ENCODE data around the gene TTLL5. TPM values are rescaled to one million over a fixed set of nuclear protein-coding genes. Genes with fewer than 3 reads are reported as not detected.
A peak's percentile ranks its signal among the peaks of the same experiment; 100 is the strongest.

The TTLL5 gene
- total RNA-seq, 2 donors from 2014 or later = 32.1 to 83.3 TPM

DNA sequence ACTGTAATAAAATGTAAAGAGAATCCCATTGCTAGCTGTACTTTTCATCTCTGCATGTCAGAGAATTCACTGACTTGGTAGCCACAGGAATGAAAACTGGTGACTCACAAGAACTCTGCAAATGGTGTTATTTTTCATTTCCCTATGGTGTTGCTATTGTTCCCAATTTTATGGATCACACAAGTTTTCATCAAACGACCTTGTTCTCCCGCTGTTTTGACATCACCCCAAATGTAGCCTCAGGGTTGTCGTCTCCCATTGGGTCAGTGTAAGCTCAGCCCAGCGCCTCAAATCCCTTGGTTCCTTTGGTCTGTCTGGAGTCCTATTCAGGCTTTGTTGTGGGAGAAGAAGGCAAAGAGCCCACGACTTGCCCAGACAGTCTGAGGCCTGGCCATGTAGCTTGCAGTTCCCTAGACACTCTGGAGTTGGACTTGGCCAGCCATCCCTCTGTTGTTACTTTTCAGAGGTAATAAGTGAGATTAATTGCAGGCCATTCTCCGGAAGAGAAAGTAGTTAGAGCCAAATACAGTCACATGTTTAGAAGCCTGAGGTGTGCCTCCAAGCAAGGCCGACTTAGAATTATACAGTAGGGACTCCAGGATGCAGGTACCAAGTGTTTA is 161.6 kb downstream of the TTLL5 start:
- H3K36me3 Mint-ChIP-seq = peaks cover 4% of the 10 kb centered on the region
- H3K4me1 Mint-ChIP-seq (ENCODE audit: low read depth in 2 of 2) = no peaks in the 10 kb centered on the region
- no peak overlapping the region for H3K4me3 Mint-ChIP-seq
- ATAC-seq (no peak), DNase-seq (ENCODE audit: low spot score) (no peak)
- H3K9me3 Mint-ChIP-seq = no peaks in the 10 kb centered on the region
- no peak overlapping the region for H3K27ac Mint-ChIP-seq
- H3K27me3 Mint-ChIP-seq = no peaks in the 10 kb centered on the region

- Mint-ChIP-seq H3K4me3 (no peak overlapping the region), H3K27ac (no peak overlapping the region), H3K27me3 (no peaks in the 10 kb centered on the region), H3K4me1 (ENCODE audit: low read depth in 2 of 2) (no peaks in the 10 kb centered on the region), H3K9me3 (no peaks in the 10 kb centered on the region), H3K36me3 (peaks cover 4% of the 10 kb centered on the region)
- DNase-seq (ENCODE audit: low spot score) (no peak), ATAC-seq (no peak)
Observed at GRCh38 chr14:75823334-75823733, 162.3 kb downstream of the TTLL5 start.

DNA sequence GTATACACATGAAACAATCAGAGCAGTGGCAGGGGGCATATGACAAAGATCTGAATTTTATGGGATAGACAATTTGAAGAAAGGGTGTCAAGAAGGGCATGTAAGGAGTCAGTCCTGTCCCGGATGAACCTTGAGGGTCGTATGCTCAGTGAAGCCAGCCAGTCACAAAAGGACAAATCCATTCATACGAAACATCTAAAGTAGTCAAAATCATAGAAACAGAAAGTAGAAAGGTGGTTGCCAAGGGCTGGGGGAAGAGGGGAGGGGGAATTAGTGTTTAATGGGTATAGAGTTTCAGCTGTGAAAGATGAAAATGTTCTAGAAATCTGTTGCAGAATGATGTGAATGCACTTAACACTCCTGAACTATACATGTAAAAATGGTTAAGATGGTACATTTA is 163.3 kb downstream of the TTLL5 start:
- Mint-ChIP-seq H3K36me3 (peaks cover 4% of the 10 kb centered on the region), H3K4me3 (no peak overlapping the region), H3K9me3 (no peaks in the 10 kb centered on the region), H3K27me3 (no peaks in the 10 kb centered on the region), H3K4me1 (ENCODE audit: low read depth in 2 of 2) (no peaks in the 10 kb centered on the region), H3K27ac (no peak overlapping the region)
- ATAC-seq = no peak
- no peak for DNase-seq (ENCODE audit: low spot score)

DNA sequence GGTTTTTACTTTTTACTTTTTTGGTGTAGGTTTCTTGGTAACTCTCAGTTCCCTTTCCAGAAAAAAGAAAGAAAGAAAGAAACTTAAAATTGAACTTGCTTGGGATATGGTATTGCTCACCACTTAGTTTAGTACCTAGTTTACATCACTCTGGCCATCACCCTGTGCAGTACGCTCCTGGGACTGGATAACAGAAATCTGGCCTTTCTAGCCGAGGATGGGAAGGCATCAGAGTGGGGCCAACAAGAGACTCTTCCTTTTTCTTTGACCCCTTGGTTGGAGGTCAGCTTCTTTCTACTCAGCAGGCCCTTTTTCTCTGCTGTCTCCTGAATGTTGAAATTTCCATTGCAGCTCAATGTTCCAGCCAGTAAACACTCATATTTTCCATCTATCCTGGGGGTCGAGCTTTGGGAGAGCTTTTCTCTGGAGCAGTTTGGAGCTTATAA is 164.1 kb downstream of the TTLL5 start:
- H3K27me3 Mint-ChIP-seq = no peaks in the 10 kb centered on the region

GRCh38 chr14:75826599-75826998 is 165.6 kb downstream of the TTLL5 start:
- ATAC-seq (no peak), DNase-seq (ENCODE audit: low spot score) (no peak)
- Mint-ChIP-seq H3K9me3 (no peaks in the 10 kb centered on the region), H3K27me3 (no peaks in the 10 kb centered on the region), H3K27ac (no peak overlapping the region), H3K36me3 (peaks cover 4% of the 10 kb centered on the region), H3K4me3 (no peak overlapping the region), H3K4me1 (ENCODE audit: low read depth in 2 of 2) (peaks cover 2 to 5% of the 10 kb centered on the region in 2 donors)

More for the DNA sequence above, 164.1 kb downstream of the TTLL5 start:
- no peaks in the 10 kb centered on the region for H3K4me1 Mint-ChIP-seq (ENCODE audit: low read depth in 2 of 2)
- H3K36me3 Mint-ChIP-seq = peaks cover 4% of the 10 kb centered on the region
- H3K4me3 Mint-ChIP-seq = no peak overlapping the region
- no peaks in the 10 kb centered on the region for H3K9me3 Mint-ChIP-seq
- H3K27ac Mint-ChIP-seq = no peak overlapping the region
- no peak for DNase-seq (ENCODE audit: low spot score)
- no peak for ATAC-seq

DNA sequence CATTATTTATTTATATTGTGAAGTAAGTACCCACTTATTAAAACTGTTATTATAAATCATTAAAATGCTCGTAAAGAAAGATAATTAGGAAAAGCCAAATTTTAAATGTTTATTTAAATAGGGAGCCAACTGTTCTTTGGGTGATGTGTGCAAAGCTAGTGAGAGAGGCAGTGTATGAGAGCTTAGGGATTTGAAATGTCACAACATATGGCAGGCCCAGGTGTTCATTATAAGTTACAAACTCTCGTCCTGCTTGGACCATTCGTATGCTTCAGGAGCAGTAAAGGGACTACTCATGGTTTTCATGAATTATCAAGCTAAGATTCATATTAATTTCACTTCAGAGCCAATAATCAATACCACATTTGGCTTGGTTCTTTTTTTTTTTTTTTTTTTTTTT is 166.3 kb downstream of the TTLL5 start:
- DNase-seq (ENCODE audit: low spot score) = no peak
- Mint-ChIP-seq H3K36me3 (peaks cover 2% of the 10 kb centered on the region), H3K4me1 (ENCODE audit: low read depth in 2 of 2) (peaks cover 2 to 13% of the 10 kb centered on the region in 2 donors), H3K4me3 (no peak overlapping the region), H3K27me3 (no peaks in the 10 kb centered on the region), H3K27ac (no peak overlapping the region), H3K9me3 (no peaks in the 10 kb centered on the region)
- ATAC-seq = no peak

DNA sequence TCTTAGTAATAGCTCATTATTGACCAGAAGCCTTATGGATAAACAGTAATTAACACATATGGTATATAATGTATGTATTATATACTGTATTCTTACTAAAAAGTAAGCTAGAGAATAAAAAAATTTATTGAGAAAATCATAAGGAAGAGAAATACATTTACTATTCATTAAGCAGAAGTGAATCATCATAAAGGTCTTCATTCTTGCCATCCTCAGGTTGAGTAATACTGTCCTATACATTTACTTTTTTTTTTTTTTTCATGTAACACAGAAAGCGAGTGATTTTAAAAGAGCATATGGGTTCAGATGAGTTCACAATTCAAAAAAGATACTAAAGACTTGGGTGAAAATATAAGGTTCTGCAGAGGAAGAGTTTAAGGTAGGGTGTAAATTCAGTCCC is 168.3 kb downstream of the TTLL5 start:
- no peak overlapping the region for H3K4me3 Mint-ChIP-seq
- DNase-seq (ENCODE audit: low spot score) (no peak), ATAC-seq (no peak)
- no peaks in the 10 kb centered on the region for H3K9me3 Mint-ChIP-seq
- no peaks in the 10 kb centered on the region for H3K27me3 Mint-ChIP-seq
- H3K27ac Mint-ChIP-seq = no peak overlapping the region
- H3K4me1 Mint-ChIP-seq (ENCODE audit: low read depth in 2 of 2) = peaks cover 2 to 14% of the 10 kb centered on the region in 2 donors
- peaks cover 4% of the 10 kb centered on the region for H3K36me3 Mint-ChIP-seq

GRCh38 chr14:75831455-75831854 is 170.4 kb downstream of the TTLL5 start:
- no peaks in the 10 kb centered on the region for H3K27me3 Mint-ChIP-seq
- peak overlapping the region; percentile 36 for H3K4me3 Mint-ChIP-seq
- peak; percentile 60 to 63 for ATAC-seq
- peaks cover 8% of the 10 kb centered on the region for H3K36me3 Mint-ChIP-seq
- peaks cover 2 to 14% of the 10 kb centered on the region in 2 donors for H3K4me1 Mint-ChIP-seq (ENCODE audit: low read depth in 2 of 2)
- DNase-seq (ENCODE audit: low spot score) = no peak
- H3K27ac Mint-ChIP-seq = peak overlapping the region in 1 of 2 donors; percentile 56
- H3K9me3 Mint-ChIP-seq = no peaks in the 10 kb centered on the region

GRCh38 chr14:75831952-75832351 is 170.9 kb downstream of the TTLL5 start:
- no peaks in the 10 kb centered on the region for H3K9me3 Mint-ChIP-seq
- H3K36me3 Mint-ChIP-seq = peaks cover 8% of the 10 kb centered on the region
- H3K27ac Mint-ChIP-seq = no peak overlapping the region
- H3K4me1 Mint-ChIP-seq (ENCODE audit: low read depth in 2 of 2) = peaks cover 2 to 14% of the 10 kb centered on the region in 2 donors
- H3K27me3 Mint-ChIP-seq = no peaks in the 10 kb centered on the region
- ATAC-seq = no peak
- DNase-seq (ENCODE audit: low spot score) = no peak
- peak overlapping the region; percentile 36 for H3K4me3 Mint-ChIP-seq

GRCh38 chr14:75832621-75833297 is 171.7 kb downstream of the TTLL5 start:
- H3K9me3 Mint-ChIP-seq = no peaks in the 10 kb centered on the region
- peaks cover 2 to 14% of the 10 kb centered on the region in 2 donors for H3K4me1 Mint-ChIP-seq (ENCODE audit: low read depth in 2 of 2)
- H3K27me3 Mint-ChIP-seq = no peaks in the 10 kb centered on the region
- no peak overlapping the region for H3K27ac Mint-ChIP-seq
- DNase-seq (ENCODE audit: low spot score) = no peak
- no peak for ATAC-seq
- H3K36me3 Mint-ChIP-seq = peaks cover 8% of the 10 kb centered on the region
- H3K4me3 Mint-ChIP-seq = no peak overlapping the region

GRCh38 chr14:75833326-75834020 is 172.4 kb downstream of the TTLL5 start:
- peaks cover 2 to 14% of the 10 kb centered on the region in 2 donors for H3K4me1 Mint-ChIP-seq (ENCODE audit: low read depth in 2 of 2)
- H3K27me3 Mint-ChIP-seq = no peaks in the 10 kb centered on the region
- no peak overlapping the region for H3K4me3 Mint-ChIP-seq
- peaks cover 8% of the 10 kb centered on the region for H3K36me3 Mint-ChIP-seq
- H3K9me3 Mint-ChIP-seq = no peaks in the 10 kb centered on the region
- ATAC-seq (no peak), DNase-seq (ENCODE audit: low spot score) (no peak)
- H3K27ac Mint-ChIP-seq = no peak overlapping the region

- Mint-ChIP-seq H3K4me3 (no peak overlapping the region), H3K27ac (no peak overlapping the region), H3K4me1 (ENCODE audit: low read depth in 2 of 2) (peaks cover 2 to 14% of the 10 kb centered on the region in 2 donors), H3K9me3 (no peaks in the 10 kb centered on the region), H3K27me3 (no peaks in the 10 kb centered on the region), H3K36me3 (peaks cover 13% of the 10 kb centered on the region)
- ATAC-seq (no peak), DNase-seq (ENCODE audit: low spot score) (no peak)
Observed at GRCh38 chr14:75835156-75835725, 174.2 kb downstream of the TTLL5 start.

GRCh38 chr14:75835737-75836136 is 174.7 kb downstream of the TTLL5 start:
- Mint-ChIP-seq H3K27ac (no peak overlapping the region), H3K4me3 (no peak overlapping the region), H3K4me1 (ENCODE audit: low read depth in 2 of 2) (peaks cover 2 to 14% of the 10 kb centered on the region in 2 donors), H3K27me3 (no peaks in the 10 kb centered on the region), H3K9me3 (no peaks in the 10 kb centered on the region), H3K36me3 (peaks cover 13% of the 10 kb centered on the region)
- ATAC-seq = no peak
- no peak for DNase-seq (ENCODE audit: low spot score)

Measured in natural killer cell treated with Interleukin-12 subunit alpha and Interleukin-12 subunit beta and Interleukin-15 and Interleukin-18, amount 100 ng/mL, for 72 hours (primary cell).